BE2C (cell line): ENCODE results near the gene ASTN2.

Source experiments
- DNase-seq: peaks from one replicate; pipeline ENCODE4 v3.0.0-alpha.2; 2020
- H3K27me3 ChIP-seq: fragments of 250-450 bp; sonication (Bioruptor Pico); 2 replicates; pipeline ENCODE4 v1.5.1; 2020; ENCODE audit warnings: mild to moderate bottlenecking
- H3K36me3 ChIP-seq: fragments of 250-450 bp; sonication (Bioruptor Pico); 2 replicates; pipeline ENCODE4 v1.5.1; 2020; ENCODE audit warnings: mild to moderate bottlenecking
- H3K4me1 ChIP-seq: fragments of 250-450 bp; sonication (Bioruptor Pico); 2 replicates; pipeline ENCODE4 v1.5.1; 2020
- H3K4me3 ChIP-seq: 2 replicates; pipeline ENCODE4 v1.5.1; 2011; ENCODE audit warnings: low read depth, low read length
- H3K9me3 ChIP-seq: fragments of 250-450 bp; sonication (Bioruptor Pico); 2 replicates; pipeline ENCODE4 v1.5.1; 2020
- CTCF ChIP-seq: IDR thresholded peaks from 2 replicates; pipeline ENCODE4 v1.5.1; 2012; ENCODE audit warnings: mild to moderate bottlenecking, low read depth, low read length

The ASTN2 gene

GRCh38 chr9:116859763-116860162 lies 555.1 kb downstream of the ASTN2 start:
- no peak overlapping the region for H3K4me3 ChIP-seq
- no peaks in the 10 kb centered on the region for H3K4me1 ChIP-seq
- TF ChIP-seq CTCF: no peak
- H3K9me3 ChIP-seq: no peaks in the 10 kb centered on the region
- no peak for DNase-seq
- no peaks in the 10 kb centered on the region for H3K27me3 ChIP-seq
- peaks cover 68% of the 10 kb centered on the region for H3K36me3 ChIP-seq

GRCh38 chr9:116857321-116857720 lies 557.5 kb downstream of the ASTN2 start:
- H3K4me3 ChIP-seq: no peak overlapping the region
- no peak for DNase-seq
- no peaks in the 10 kb centered on the region for H3K9me3 ChIP-seq
- H3K36me3 ChIP-seq: peaks cover 63% of the 10 kb centered on the region
- no peaks in the 10 kb centered on the region for H3K27me3 ChIP-seq
- no peaks in the 10 kb centered on the region for H3K4me1 ChIP-seq
- no peak for TF ChIP-seq CTCF

- Histone ChIP-seq H3K4me1 (no peaks in the 10 kb centered on the region), H3K4me3 (no peak overlapping the region), H3K27me3 (no peaks in the 10 kb centered on the region), H3K9me3 (no peaks in the 10 kb centered on the region), H3K36me3 (peaks cover 58% of the 10 kb centered on the region)
- TF ChIP-seq CTCF: no peak
- DNase-seq: no peak
Observed at GRCh38 chr9:116855881-116856662, 558.8 kb downstream of the ASTN2 start.

GRCh38 chr9:116849721-116850120 lies 565.1 kb downstream of the ASTN2 start:
- H3K4me3 ChIP-seq: no peak overlapping the region
- no peak for TF ChIP-seq CTCF
- H3K4me1 ChIP-seq: no peaks in the 10 kb centered on the region
- H3K9me3 ChIP-seq: no peaks in the 10 kb centered on the region
- no peaks in the 10 kb centered on the region for H3K27me3 ChIP-seq
- no peak for DNase-seq
- peaks cover 51% of the 10 kb centered on the region for H3K36me3 ChIP-seq

- H3K27me3 ChIP-seq: no peaks in the 10 kb centered on the region
- H3K4me1 ChIP-seq: no peaks in the 10 kb centered on the region
- DNase-seq: no peak
- H3K4me3 ChIP-seq: no peak overlapping the region
- H3K9me3 ChIP-seq: no peaks in the 10 kb centered on the region
- H3K36me3 ChIP-seq: peaks cover 54% of the 10 kb centered on the region
- no peak for TF ChIP-seq CTCF
Observed at GRCh38 chr9:116844621-116845020, 570.2 kb downstream of the ASTN2 start.

GRCh38 chr9:116843863-116844620 lies 570.8 kb downstream of the ASTN2 start:
- Histone ChIP-seq H3K36me3 (peaks cover 51% of the 10 kb centered on the region), H3K9me3 (no peaks in the 10 kb centered on the region), H3K4me1 (no peaks in the 10 kb centered on the region), H3K27me3 (no peaks in the 10 kb centered on the region), H3K4me3 (no peak overlapping the region)
- no peak for TF ChIP-seq CTCF
- DNase-seq: no peak
